ENCODE results near the gene CCDC154. TPM values are rescaled to one million over a fixed set of nuclear protein-coding genes. Genes with fewer than 3 reads are reported as not detected.

The CCDC154 gene
- total and polyA plus RNA-seq, 4 donors, result 0.63 to 4.5 (median 1.4) TPM

GRCh38 chr16:1403036-1403435 lies 41.3 kb downstream of the CCDC154 start:
- no peak for ATAC-seq (ENCODE audit: insufficient read depth, low FRiP score)
- H3K36me3 ChIP-seq (ENCODE audit: control insufficient read depth in 4 of 4, insufficient read depth in 4 of 4, low read length in 4 of 4), result peaks cover 0 to 47% (median 23%) of the 10 kb centered on the region in 4 donors
- 94 to 96% methylated on average over 22 of the region's 22 CpGs for WGBS, 2 donors
- H3K27ac ChIP-seq (ENCODE audit: low read depth in 1 of 2, low read length in 1 of 2), result no peak overlapping the region
- H3K27me3 ChIP-seq (ENCODE audit: control insufficient read depth in 3 of 3, insufficient read depth in 3 of 3, low read length in 2 of 3), result no peaks in the 10 kb centered on the region
- no peak overlapping the region for H3K4me3 ChIP-seq
- H3K9ac ChIP-seq (ENCODE audit: insufficient read depth in 1 of 2, low read length in 2 of 2), result no peak overlapping the region
- no peaks in the 10 kb centered on the region for H3K9me3 ChIP-seq (ENCODE audit: control insufficient read depth in 4 of 4, insufficient read depth in 3 of 4, low read length in 3 of 4)
- no peak for TF ChIP-seq CTCF (IDR thresholded peaks at IDR 0.05; ENCODE audit: control extremely low read depth, extremely low read depth)
- DNase-seq, result no peak
- H3K4me1 ChIP-seq (ENCODE audit: control insufficient read depth in 5 of 5, insufficient read depth in 5 of 5, low read length in 5 of 5), result peaks cover 0 to 4% (median 0%) of the 10 kb centered on the region in 5 donors

GRCh38 chr16:1401758-1402154 lies 42.6 kb downstream of the CCDC154 start:
- no peak for TF ChIP-seq CTCF (IDR thresholded peaks at IDR 0.05; ENCODE audit: control extremely low read depth, extremely low read depth)
- H3K36me3 ChIP-seq (ENCODE audit: control insufficient read depth in 4 of 4, insufficient read depth in 4 of 4, low read length in 4 of 4), result peaks cover 0 to 51% (median 26%) of the 10 kb centered on the region in 4 donors

GRCh38 chr16:1401061-1401757 lies 43.1 kb downstream of the CCDC154 start:
- no peak for DNase-seq
- no peak for ATAC-seq (ENCODE audit: insufficient read depth, low FRiP score)
- H3K27me3 ChIP-seq (ENCODE audit: control insufficient read depth in 3 of 3, insufficient read depth in 3 of 3, low read length in 2 of 3), result no peaks in the 10 kb centered on the region
- WGBS, 2 donors, result 94% methylated on average over 29 of the region's 29 CpGs
- H3K4me1 ChIP-seq (ENCODE audit: control insufficient read depth in 5 of 5, insufficient read depth in 5 of 5, low read length in 5 of 5), result no peaks in the 10 kb centered on the region
- TF ChIP-seq CTCF (IDR thresholded peaks at IDR 0.05; ENCODE audit: control extremely low read depth, extremely low read depth), result no peak
- H3K4me3 ChIP-seq, result no peak overlapping the region
- no peaks in the 10 kb centered on the region for H3K9me3 ChIP-seq (ENCODE audit: control insufficient read depth in 4 of 4, insufficient read depth in 3 of 4, low read length in 3 of 4)
- H3K27ac ChIP-seq (ENCODE audit: low read depth in 1 of 2, low read length in 1 of 2), result no peak overlapping the region
- H3K9ac ChIP-seq (ENCODE audit: insufficient read depth in 1 of 2, low read length in 2 of 2), result no peak overlapping the region
- H3K36me3 ChIP-seq (ENCODE audit: control insufficient read depth in 4 of 4, insufficient read depth in 4 of 4, low read length in 4 of 4), result peaks cover 0 to 51% (median 26%) of the 10 kb centered on the region in 4 donors

More at GRCh38 chr16:1401758-1402154, 42.6 kb downstream of the CCDC154 start:
- DNase-seq, result no peak
- no peak overlapping the region for H3K9ac ChIP-seq (ENCODE audit: insufficient read depth in 1 of 2, low read length in 2 of 2)
- no peaks in the 10 kb centered on the region for H3K4me1 ChIP-seq (ENCODE audit: control insufficient read depth in 5 of 5, insufficient read depth in 5 of 5, low read length in 5 of 5)
- ATAC-seq (ENCODE audit: insufficient read depth, low FRiP score), result no peak
- H3K27ac ChIP-seq (ENCODE audit: low read depth in 1 of 2, low read length in 1 of 2), result no peak overlapping the region
- H3K4me3 ChIP-seq, result no peak overlapping the region
- H3K9me3 ChIP-seq (ENCODE audit: control insufficient read depth in 4 of 4, insufficient read depth in 3 of 4, low read length in 3 of 4), result no peaks in the 10 kb centered on the region
- no peaks in the 10 kb centered on the region for H3K27me3 ChIP-seq (ENCODE audit: control insufficient read depth in 3 of 3, insufficient read depth in 3 of 3, low read length in 2 of 3)
- 90 to 93% methylated on average over 13 of the region's 13 CpGs for WGBS, 2 donors

All from lung (tissue), 12 donors.